HEK293 (cell line): ENCODE measurements around the gene CSGALNACT2.

ENCODE experiments used
- CTCF ChIA-PET: fragments of 350-600 bp; formaldehyde crosslinking; extraction: SDS; loops from one replicate; lab custom pipeline; 2021; ENCODE audit warnings: antibody characterized with exemption; lab: Yijun Ruan, JAX
- POLR2A ChIA-PET: fragments of 300-600 bp; formaldehyde crosslinking; extraction: SDS; loops from one replicate; lab custom pipeline; 2020; ENCODE audit warnings: antibody characterized with exemption, inconsistent platforms; lab: Yijun Ruan, JAX
- H3K27ac ChIP-seq: fragments of 200-500 bp; sonication (Bioruptor generic); 2 replicates; pipeline ENCODE4 v1.5.1; 2014; ENCODE audit warnings: low read depth, low read length, control low read depth, inconsistent platforms; ENCODE audit errors: extremely low read depth
- H3K36me3 ChIP-seq, 2 experiments: fragments of 200-500 bp in 1 of 2; sonication (Bioruptor generic) in 1 of 2; 1 replicate in 1 of 2; 2 replicates in 1 of 2; pipeline ENCODE4 v1.5.1; 2014 to 2017; ENCODE audit warnings: inconsistent platforms in 2 of 2, low read length in 2 of 2; ENCODE audit not compliant: control insufficient read depth in 2 of 2, insufficient read depth in 1 of 2
- H3K4me1 ChIP-seq: fragments of 200-500 bp; sonication (Bioruptor generic); 2 replicates; pipeline ENCODE4 v1.5.1; 2014; ENCODE audit warnings: mild to moderate bottlenecking, low read length, inconsistent platforms; ENCODE audit not compliant: control insufficient read depth, insufficient read depth
- H3K4me3 ChIP-seq: 2 replicates; pipeline ENCODE4 v1.5.1; 2011; ENCODE audit warnings: low read depth, mild to moderate bottlenecking, control low read depth, low read length, moderate library complexity
- H3K9me3 ChIP-seq: fragments of 200-500 bp; sonication (Bioruptor generic); 2 replicates; pipeline ENCODE4 v1.5.1; 2014; ENCODE audit warnings: low read depth, low read length, inconsistent platforms; ENCODE audit not compliant: control insufficient read depth, insufficient read depth
- HIC1 ChIP-seq: fragments of 450-650 bp; formaldehyde crosslinking; IDR thresholded peaks from 2 replicates; pipeline ENCODE4 v1.5.1; 2016; ENCODE audit warnings: missing biosample characterization, missing genetic modification characterization
- KLF17 ChIP-seq: fragments of 450-650 bp; formaldehyde crosslinking; IDR thresholded peaks from 2 replicates; pipeline ENCODE4 v1.5.1; 2016; ENCODE audit warnings: missing biosample characterization, missing genetic modification characterization
- RBAK ChIP-seq: fragments of 450-650 bp; formaldehyde crosslinking; IDR thresholded peaks from 2 replicates; pipeline ENCODE4 v1.5.1; 2016; ENCODE audit warnings: missing biosample characterization, missing genetic modification characterization
- SALL2 ChIP-seq: fragments of 450-650 bp; formaldehyde crosslinking; IDR thresholded peaks from 2 replicates; pipeline ENCODE4 v1.5.0; 2017; ENCODE audit warnings: missing biosample characterization, mild to moderate bottlenecking, missing genetic modification characterization, borderline replicate concordance
- SCRT1 ChIP-seq: fragments of 450-650 bp; formaldehyde crosslinking; IDR thresholded peaks from 2 replicates; pipeline ENCODE4 v1.5.1; 2016; ENCODE audit warnings: missing biosample characterization, missing genetic modification characterization, borderline replicate concordance
- SCRT2 ChIP-seq: fragments of 450-650 bp; formaldehyde crosslinking; IDR thresholded peaks from 2 replicates; pipeline ENCODE4 v1.5.1; 2016; ENCODE audit warnings: missing biosample characterization, missing genetic modification characterization
- ZBTB17 ChIP-seq: fragments of 450-650 bp; formaldehyde crosslinking; IDR thresholded peaks from 2 replicates; pipeline ENCODE4 v1.5.1; 2016; ENCODE audit warnings: missing biosample characterization, missing genetic modification characterization
- ZBTB21 ChIP-seq: fragments of 450-650 bp; formaldehyde crosslinking; IDR thresholded peaks from 2 replicates; pipeline ENCODE4 v1.5.1; 2017; ENCODE audit warnings: missing biosample characterization, missing genetic modification characterization
- ZBTB26 ChIP-seq: fragments of 450-650 bp; formaldehyde crosslinking; optimal IDR thresholded peaks from 2 replicates; pipeline ENCODE3; 2016; ENCODE audit warnings: missing biosample characterization, mild to moderate bottlenecking, missing genetic modification characterization
- ZNF16 ChIP-seq: fragments of 450-650 bp; formaldehyde crosslinking; IDR thresholded peaks from 2 replicates; pipeline ENCODE4 v1.5.1; 2016; ENCODE audit warnings: low read depth, missing biosample characterization, missing genetic modification characterization
- ZNF2 ChIP-seq: fragments of 450-650 bp; formaldehyde crosslinking; IDR thresholded peaks from 2 replicates; pipeline ENCODE4 v1.5.1; 2016; ENCODE audit warnings: missing biosample characterization, missing genetic modification characterization
- ZNF239 ChIP-seq: fragments of 450-650 bp; formaldehyde crosslinking; IDR thresholded peaks from 2 replicates; pipeline ENCODE4 v1.5.1; 2016; ENCODE audit warnings: missing biosample characterization, missing genetic modification characterization
- ZNF274 ChIP-seq, 2 experiments: fragments of 200-500 bp in 1 of 2; fragments of 450-650 bp in 1 of 2; sonication (Bioruptor generic) in 1 of 2; formaldehyde crosslinking in 1 of 2; IDR thresholded peaks; 2 replicates each; pipeline versions ENCODE4 v1.5.1 to v1.6.1; 2014 to 2016; ENCODE audit warnings: borderline replicate concordance in 1 of 2, inconsistent platforms in 1 of 2, low read length in 1 of 2, missing biosample characterization in 1 of 2, missing genetic modification characterization in 1 of 2
- ZNF350 ChIP-seq: fragments of 450-650 bp; formaldehyde crosslinking; IDR thresholded peaks from 2 replicates; pipeline ENCODE4 v1.5.0; 2017; ENCODE audit warnings: missing biosample characterization, mild to moderate bottlenecking, missing genetic modification characterization
- ZNF513 ChIP-seq: fragments of 450-650 bp; IDR thresholded peaks from 2 replicates; pipeline ENCODE4 v1.5.1; 2018; ENCODE audit warnings: missing biosample characterization, missing genetic modification characterization
- ZNF530 ChIP-seq: fragments of 450-650 bp; formaldehyde crosslinking; IDR thresholded peaks from 2 replicates; pipeline ENCODE4 v1.5.1; 2016; ENCODE audit warnings: low read depth, missing biosample characterization, missing genetic modification characterization
- ZNF626 ChIP-seq: fragments of 450-650 bp; sonication (Bioruptor Pico); formaldehyde crosslinking; IDR thresholded peaks from 2 replicates; pipeline ENCODE4 v1.5.1; 2018; ENCODE audit warnings: missing biosample characterization, missing genetic modification characterization, inconsistent platforms
- ZNF658 ChIP-seq: fragments of 450-650 bp; formaldehyde crosslinking; IDR thresholded peaks from 2 replicates; pipeline ENCODE4; 2016; ENCODE audit warnings: missing biosample characterization, missing genetic modification characterization
- ZNF785 ChIP-seq: fragments of 450-650 bp; formaldehyde crosslinking; IDR thresholded peaks from 2 replicates; pipeline ENCODE4 v1.5.1; 2016; ENCODE audit warnings: missing biosample characterization, missing genetic modification characterization
- TF ChIP-seq, protein P1 (sequence below): fragments of 450-650 bp; formaldehyde crosslinking; IDR thresholded peaks from 2 replicates; pipeline ENCODE4 v1.5.1; 2016; ENCODE audit warnings: missing biosample characterization, missing genetic modification characterization
- TF ChIP-seq, protein P2 (sequence below): fragments of 450-650 bp; formaldehyde crosslinking; IDR thresholded peaks from 2 replicates; pipeline ENCODE4 v1.5.1; 2017; ENCODE audit warnings: missing biosample characterization, missing genetic modification characterization
- TF ChIP-seq, protein P3 (sequence below): fragments of 450-650 bp; formaldehyde crosslinking; IDR thresholded peaks from 2 replicates; pipeline ENCODE4; 2016; ENCODE audit warnings: missing biosample characterization, missing genetic modification characterization

CSGALNACT2 gene

DNA sequence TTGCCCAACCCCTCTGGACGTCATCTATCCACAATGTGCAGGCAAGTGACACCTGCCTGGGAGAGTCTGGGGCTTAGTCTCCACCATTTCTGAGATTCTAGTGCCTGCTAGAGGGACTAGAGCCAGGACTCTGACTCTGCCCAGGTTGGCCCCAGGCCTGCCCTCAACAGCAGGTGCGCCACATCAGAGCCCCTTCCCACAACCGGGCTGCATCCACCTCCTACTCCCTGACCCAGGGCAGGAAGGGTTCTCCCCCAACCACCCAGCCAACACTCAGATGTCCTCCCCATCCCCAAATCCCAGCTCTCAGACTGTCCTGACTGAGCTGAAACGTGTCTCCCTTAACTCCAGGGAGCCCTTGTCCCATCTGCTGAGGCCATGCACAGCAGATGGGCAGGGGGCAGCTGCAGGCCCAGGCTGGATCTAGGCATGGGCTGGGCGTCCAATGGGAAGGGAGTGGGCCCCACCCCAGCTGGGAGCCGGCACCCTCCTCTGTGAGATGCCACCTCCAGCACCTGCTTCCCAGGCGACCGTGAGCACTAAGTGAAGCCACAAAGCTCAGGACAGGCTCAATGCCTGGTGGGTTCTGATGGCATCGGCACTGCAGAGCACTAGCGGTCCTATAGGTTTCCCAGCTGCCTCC lies 79.4 kb downstream of the CSGALNACT2 start:
- no peaks in the 10 kb centered on the region for H3K4me1 ChIP-seq
- ChIA-PET POLR2A (no interaction called here), CTCF (interaction anchor here (1.4 kb wide), 1 partner anchor 13 kb away, joined by 6 read pairs; no protein-coding TSS in a partner anchor)
- H3K27ac ChIP-seq: no peak overlapping the region
- no peak overlapping the region for H3K4me3 ChIP-seq
- H3K9me3 ChIP-seq: no peaks in the 10 kb centered on the region
- no peak for TF ChIP-seq ZNF274 (IDR thresholded peaks at IDR 0.05; ENCODE audit: low read length)
- no peak for TF ChIP-seq ZNF274 (tag by site-specific recombination; IDR thresholded peaks at IDR 0.05; ENCODE audit: borderline replicate concordance)
- no peak for TF ChIP-seq ZNF530 (tag by site-specific recombination)
- no peak for TF ChIP-seq ZBTB17 (tag by site-specific recombination)
- no peak for TF ChIP-seq ZNF513
- TF ChIP-seq ZNF350 (tag by site-specific recombination): no peak
- TF ChIP-seq HIC1 (tag by site-specific recombination): no peak
- no peak for TF ChIP-seq ZNF16 (tag by site-specific recombination)
- TF ChIP-seq ZNF626 (tag by site-specific recombination): no peak
- TF ChIP-seq SALL2: no peak
- no peak for TF ChIP-seq ZNF2 (tag by site-specific recombination)
- TF ChIP-seq, protein P1, sequence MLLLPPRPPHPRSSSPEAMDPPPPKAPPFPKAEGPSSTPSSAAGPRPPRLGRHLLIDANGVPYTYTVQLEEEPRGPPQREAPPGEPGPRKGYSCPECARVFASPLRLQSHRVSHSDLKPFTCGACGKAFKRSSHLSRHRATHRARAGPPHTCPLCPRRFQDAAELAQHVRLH (tag by site-specific recombination): no peak
- no peak for TF ChIP-seq RBAK (tag by site-specific recombination)
- no peak for TF ChIP-seq KLF17
- no peak for TF ChIP-seq ZNF785
- TF ChIP-seq ZNF658: no peak
- TF ChIP-seq, protein P2, sequence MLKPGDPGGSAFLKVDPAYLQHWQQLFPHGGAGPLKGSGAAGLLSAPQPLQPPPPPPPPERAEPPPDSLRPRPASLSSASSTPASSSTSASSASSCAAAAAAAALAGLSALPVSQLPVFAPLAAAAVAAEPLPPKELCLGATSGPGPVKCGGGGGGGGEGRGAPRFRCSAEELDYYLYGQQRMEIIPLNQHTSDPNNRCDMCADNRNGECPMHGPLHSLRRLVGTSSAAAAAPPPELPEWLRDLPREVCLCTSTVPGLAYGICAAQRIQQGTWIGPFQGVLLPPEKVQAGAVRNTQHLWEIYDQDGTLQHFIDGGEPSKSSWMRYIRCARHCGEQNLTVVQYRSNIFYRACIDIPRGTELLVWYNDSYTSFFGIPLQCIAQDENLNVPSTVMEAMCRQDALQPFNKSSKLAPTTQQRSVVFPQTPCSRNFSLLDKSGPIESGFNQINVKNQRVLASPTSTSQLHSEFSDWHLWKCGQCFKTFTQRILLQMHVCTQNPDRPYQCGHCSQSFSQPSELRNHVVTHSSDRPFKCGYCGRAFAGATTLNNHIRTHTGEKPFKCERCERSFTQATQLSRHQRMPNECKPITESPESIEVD: no peak
- TF ChIP-seq, all 188 proteins: peak for 0
- H3K36me3 ChIP-seq: no peaks in the 10 kb centered on the region

- Histone ChIP-seq H3K36me3 (no peaks in the 10 kb centered on the region), H3K9me3 (no peaks in the 10 kb centered on the region), H3K4me1 (no peaks in the 10 kb centered on the region), H3K27ac (no peak overlapping the region), H3K4me3 (no peak overlapping the region)
- POLR2A ChIA-PET: no interaction called here
- CTCF ChIA-PET: no interaction called here
- TF ChIP-seq, protein P3, sequence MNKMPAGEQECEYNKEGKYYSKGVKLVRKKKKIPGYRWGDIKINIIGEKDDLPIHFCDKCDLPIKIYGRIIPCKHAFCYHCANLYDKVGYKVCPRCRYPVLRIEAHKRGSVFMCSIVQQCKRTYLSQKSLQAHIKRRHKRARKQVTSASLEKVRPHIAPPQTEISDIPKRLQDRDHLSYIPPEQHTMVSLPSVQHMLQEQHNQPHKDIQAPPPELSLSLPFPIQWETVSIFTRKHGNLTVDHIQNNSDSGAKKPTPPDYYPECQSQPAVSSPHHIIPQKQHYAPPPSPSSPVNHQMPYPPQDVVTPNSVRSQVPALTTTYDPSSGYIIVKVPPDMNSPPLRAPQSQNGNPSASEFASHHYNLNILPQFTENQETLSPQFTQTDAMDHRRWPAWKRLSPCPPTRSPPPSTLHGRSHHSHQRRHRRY: no peak
- TF ChIP-seq SCRT1 (peak; percentile 72), SCRT2 (tag by site-specific recombination) (peak; percentile 93), ZBTB21 (tag by site-specific recombination) (no peak), ZBTB26 (tag by site-specific recombination) (no peak), ZNF239 (tag by site-specific recombination) (no peak)
Measured at GRCh38 chr10:43218206-43218950, 80.1 kb downstream of the CSGALNACT2 start.
